Ascending aorta (tissue), 2 donors: Measurements from ENCODE around the gene TUSC7. TPM values are rescaled to one million over a fixed set of nuclear protein-coding genes. Genes with fewer than 3 reads are reported as not detected.

Experiments
- DNase-seq, 2 donors: peaks; one replicate each; pipeline ENCODE4 v3.0.0-alpha.2; 2019; ENCODE audit warnings: low spot score in 2 of 2
- H3K27ac ChIP-seq, 2 donors: fragments of 200-600 bp; sonication (generic); one replicate each; pipeline ENCODE4 v1.5.1; 2016 to 2017; ENCODE audit warnings: mild to moderate bottlenecking in 1 of 2
- H3K27me3 ChIP-seq: fragments of 200-600 bp; sonication (generic); one replicate; pipeline ENCODE4 v1.5.1; 2017
- H3K36me3 ChIP-seq, 2 donors: fragments of 200-600 bp; sonication (generic); one replicate each; pipeline ENCODE4 v1.5.1; 2016
- H3K4me1 ChIP-seq, 2 donors: fragments of 200-600 bp; sonication (generic); one replicate each; pipeline ENCODE4 v1.5.1; 2016 to 2017; ENCODE audit warnings: mild to moderate bottlenecking in 1 of 2
- H3K4me3 ChIP-seq, 2 donors: fragments of 200-600 bp; sonication (generic); one replicate each; pipeline ENCODE4 v1.5.1; 2016 to 2017; ENCODE audit warnings: mild to moderate bottlenecking in 1 of 2
- H3K9me3 ChIP-seq, 2 donors: fragments of 200-600 bp; sonication (generic); one replicate each; pipeline ENCODE4 v1.5.1; 2016
- intact Hi-C: fragments of 100-400 bp; cut with DNase I; formaldehyde crosslinking; loops from one replicate; pipeline ENCODE4 v1.15.1; 2023
- total RNA-seq: library from RNA; depleted of rRNA; stranded (reverse); fragments of >200 nt; gene quantifications from one replicate; pipeline ENCODE4 v1.1.0, GENCODE V29; 2016
- TF ChIP-seq, protein P1 (sequence below), 3 experiments: fragments of 200-600 bp in 2 of 3; fragments of 450-650 bp in 1 of 3; sonication (generic) in 2 of 3; IDR thresholded peaks; one replicate each; pipeline ENCODE4 v1.5.1; 2016 to 2019; ENCODE audit warnings: antibody characterized with exemption in 3 of 3, mild to moderate bottlenecking in 1 of 3, moderate library complexity in 1 of 3

The TUSC7 gene
- total RNA-seq: not detected

GRCh38 chr3:116709479-116709878 lies at the start of gene TUSC7:
Gene TUSC7, plus strand, starts transcription at chr3:116709779.
- H3K36me3 ChIP-seq: no peaks in the 10 kb centered on the region
- no peak within 1 kb of the TSS for H3K27ac ChIP-seq
- DNase-seq: no peak
- TF ChIP-seq, protein P1, sequence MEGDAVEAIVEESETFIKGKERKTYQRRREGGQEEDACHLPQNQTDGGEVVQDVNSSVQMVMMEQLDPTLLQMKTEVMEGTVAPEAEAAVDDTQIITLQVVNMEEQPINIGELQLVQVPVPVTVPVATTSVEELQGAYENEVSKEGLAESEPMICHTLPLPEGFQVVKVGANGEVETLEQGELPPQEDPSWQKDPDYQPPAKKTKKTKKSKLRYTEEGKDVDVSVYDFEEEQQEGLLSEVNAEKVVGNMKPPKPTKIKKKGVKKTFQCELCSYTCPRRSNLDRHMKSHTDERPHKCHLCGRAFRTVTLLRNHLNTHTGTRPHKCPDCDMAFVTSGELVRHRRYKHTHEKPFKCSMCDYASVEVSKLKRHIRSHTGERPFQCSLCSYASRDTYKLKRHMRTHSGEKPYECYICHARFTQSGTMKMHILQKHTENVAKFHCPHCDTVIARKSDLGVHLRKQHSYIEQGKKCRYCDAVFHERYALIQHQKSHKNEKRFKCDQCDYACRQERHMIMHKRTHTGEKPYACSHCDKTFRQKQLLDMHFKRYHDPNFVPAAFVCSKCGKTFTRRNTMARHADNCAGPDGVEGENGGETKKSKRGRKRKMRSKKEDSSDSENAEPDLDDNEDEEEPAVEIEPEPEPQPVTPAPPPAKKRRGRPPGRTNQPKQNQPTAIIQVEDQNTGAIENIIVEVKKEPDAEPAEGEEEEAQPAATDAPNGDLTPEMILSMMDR (IDR thresholded peaks at IDR 0.05): no peak
- H3K27me3 ChIP-seq: no peaks in the 10 kb centered on the region
- no peaks in the 10 kb centered on the region for H3K4me1 ChIP-seq
- no peaks in the 10 kb centered on the region for H3K9me3 ChIP-seq
- no peak within 1 kb of the TSS for H3K4me3 ChIP-seq
- intact Hi-C loops: no loop called here

DNA sequence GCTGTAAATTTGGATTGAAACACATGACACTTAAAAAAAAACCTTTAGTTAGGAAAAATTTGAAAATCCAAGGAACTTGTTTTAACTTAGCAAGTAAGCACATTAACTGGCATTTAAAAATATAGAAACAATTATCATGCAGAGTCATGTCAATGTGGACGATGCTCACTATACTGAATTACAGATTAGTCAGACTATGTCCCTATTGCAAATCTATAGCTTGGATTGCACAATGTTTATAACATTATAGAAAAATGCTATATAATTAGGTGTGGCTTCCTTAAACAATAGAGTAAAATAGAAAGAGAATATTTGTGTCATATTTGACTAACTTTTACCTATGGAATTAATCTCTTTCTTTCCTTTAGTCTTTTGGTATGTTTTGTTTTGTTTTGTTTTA lies 48.4 kb upstream of the TUSC7 start:
- Histone ChIP-seq H3K4me1 (no peaks in the 10 kb centered on the region), H3K36me3 (no peaks in the 10 kb centered on the region), H3K4me3 (no peak overlapping the region), H3K27ac (no peak overlapping the region), H3K9me3 (no peaks in the 10 kb centered on the region), H3K27me3 (no peaks in the 10 kb centered on the region)
- TF ChIP-seq, protein P1 (IDR thresholded peaks at IDR 0.05): no peak
- intact Hi-C loops: no loop called here
- DNase-seq: no peak

DNA sequence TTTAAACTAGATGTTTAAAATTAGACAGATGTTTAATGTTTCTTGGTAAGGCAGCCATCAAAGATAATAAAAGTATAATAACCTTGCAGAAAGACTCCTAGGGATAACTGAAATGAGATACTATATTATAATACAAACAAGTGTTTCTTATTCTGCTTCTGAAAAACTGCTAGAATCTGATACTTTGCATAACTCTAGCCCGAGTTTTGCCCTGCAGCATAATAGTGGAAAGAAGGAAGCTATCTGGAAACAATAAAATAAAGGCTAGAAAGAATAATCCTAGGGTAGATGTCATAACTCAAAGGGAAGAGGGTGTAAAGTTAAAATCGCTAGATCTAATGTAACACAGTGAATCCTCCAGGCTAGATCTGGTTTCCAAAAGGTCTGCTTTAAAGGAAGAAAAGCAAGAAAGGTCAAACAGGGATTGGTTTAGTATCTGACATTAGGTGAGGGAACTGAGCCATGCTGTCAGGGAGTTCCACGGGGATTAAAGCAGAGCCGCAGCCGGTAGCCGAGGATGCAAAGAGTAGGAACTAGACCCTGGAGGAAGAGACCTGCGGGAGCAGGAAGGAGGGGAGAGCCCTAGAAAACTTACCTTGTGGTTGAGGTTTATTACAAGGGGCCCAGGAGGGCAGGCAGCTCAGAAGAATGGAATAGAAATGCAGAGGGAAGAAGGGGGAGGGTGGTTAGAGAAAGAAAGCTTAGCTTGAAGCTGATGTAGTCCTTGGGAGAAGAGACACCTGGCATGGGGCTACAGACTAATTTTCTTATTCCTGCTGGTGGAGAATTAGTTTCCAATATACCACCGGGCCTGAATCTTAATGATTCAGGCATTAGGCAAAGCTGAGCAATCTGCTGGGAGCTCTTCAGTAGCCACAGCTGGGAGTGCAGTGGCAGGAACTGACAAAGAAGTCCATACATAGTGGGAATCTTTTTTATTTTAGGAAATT lies 46.1 kb upstream of the TUSC7 start:
- Histone ChIP-seq H3K36me3 (no peaks in the 10 kb centered on the region), H3K27me3 (no peaks in the 10 kb centered on the region), H3K9me3 (no peaks in the 10 kb centered on the region), H3K4me3 (no peak overlapping the region), H3K4me1 (no peaks in the 10 kb centered on the region), H3K27ac (no peak overlapping the region)
- TF ChIP-seq, protein P1 (IDR thresholded peaks at IDR 0.05): no peak
- intact Hi-C loops: no loop called here
- DNase-seq: no peak

GRCh38 chr3:116667324-116667723 lies 42.3 kb upstream of the TUSC7 start:
- TF ChIP-seq, protein P1 (IDR thresholded peaks at IDR 0.05): no peak
- no peak for DNase-seq
- H3K4me3 ChIP-seq: no peak overlapping the region

DNA sequence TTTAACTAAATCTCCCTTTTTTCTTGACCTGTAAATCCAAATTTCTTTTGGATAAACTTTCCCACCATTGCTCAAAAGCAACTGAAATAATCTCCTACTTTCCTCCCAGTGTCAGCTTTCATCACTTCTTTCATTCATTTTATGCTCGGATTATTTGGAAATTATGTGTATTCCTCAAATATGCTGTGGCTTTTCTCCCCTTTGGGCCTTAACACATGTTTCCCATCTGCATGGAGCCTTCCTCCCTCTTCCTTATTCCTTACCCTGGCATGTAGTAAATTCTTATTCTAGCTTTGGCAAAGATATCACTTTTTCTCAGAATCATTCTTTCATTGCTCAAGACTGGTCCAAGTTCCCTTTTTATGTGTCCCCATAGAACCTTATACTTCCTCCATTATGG lies 41.8 kb upstream of the TUSC7 start:
- no peak overlapping the region for H3K4me3 ChIP-seq
- no peaks in the 10 kb centered on the region for H3K36me3 ChIP-seq
- DNase-seq: no peak
- TF ChIP-seq, protein P1 (IDR thresholded peaks at IDR 0.05): no peak
- H3K27ac ChIP-seq: no peak overlapping the region
- no peaks in the 10 kb centered on the region for H3K4me1 ChIP-seq
- no peaks in the 10 kb centered on the region for H3K27me3 ChIP-seq
- H3K9me3 ChIP-seq: no peaks in the 10 kb centered on the region
- intact Hi-C loops: no loop called here

More at GRCh38 chr3:116667324-116667723, 42.3 kb upstream of the TUSC7 start:
- Histone ChIP-seq H3K4me1 (no peaks in the 10 kb centered on the region), H3K9me3 (no peaks in the 10 kb centered on the region), H3K36me3 (no peaks in the 10 kb centered on the region), H3K27ac (no peak overlapping the region), H3K27me3 (no peaks in the 10 kb centered on the region)
- intact Hi-C loops: no loop called here
